Hindlimb muscle (tissue), 1 donor: ENCODE measurements around the gene REEP2. TPM values are rescaled to one million over a fixed set of nuclear protein-coding genes. Genes with fewer than 3 reads are reported as not detected.

Experiments
- polyA plus RNA-seq: library from polyadenylated mRNA; unstranded; fragments of 120-200 nt; gene quantifications from one replicate; pipeline ENCODE4 v1.2.1, GENCODE V29; 2013; ENCODE audit not compliant: insufficient read length

REEP2 gene
- polyA plus RNA-seq, 1 donor = 28.2 TPM

Other genes with a start within 250 kb of the REEP2 start
- 33.8 TPM for gene CDC23, start 225.7 kb upstream of the REEP2 start, polyA plus RNA-seq
- gene GFRA3, start 164.4 kb upstream of the REEP2 start, polyA plus RNA-seq = 2.8 TPM
- gene CDC25C, start 107.3 kb upstream of the REEP2 start, polyA plus RNA-seq = 2.4 TPM
- 42.4 TPM for gene FAM53C, start 100.8 kb upstream of the REEP2 start, polyA plus RNA-seq
- 71.8 TPM for gene KDM3B, start 86.4 kb upstream of the REEP2 start, polyA plus RNA-seq
- 152 TPM for gene EGR1, start 26.4 kb downstream of the REEP2 start, polyA plus RNA-seq
- 39.6 TPM for gene ETF1, start 104.2 kb downstream of the REEP2 start, polyA plus RNA-seq
- gene HSPA9, start 136.3 kb downstream of the REEP2 start, polyA plus RNA-seq = 138 TPM